H9 (cell line): ENCODE measurements around the gene C11orf21. TPM values are rescaled to one million over a fixed set of nuclear protein-coding genes. Genes with fewer than 3 reads are reported as not detected.
A peak's percentile ranks its signal among the peaks of the same experiment; 100 is the strongest.

Source experiments
- DNase-seq: peaks from one replicate; pipeline ENCODE4 v3.0.0-alpha.2; 2017
- H2AFZ ChIP-seq: one replicate; pipeline ENCODE4 v1.6.1; 2013; ENCODE audit warnings: mild to moderate bottlenecking, low read length, control low read depth, moderate library complexity
- H2AK5ac ChIP-seq: 2 replicates; pipeline ENCODE4 v1.6.1; 2013; ENCODE audit warnings: low read length, control low read depth, mixed read lengths; ENCODE audit not compliant: insufficient read length
- H2BK120ac ChIP-seq: one replicate; pipeline ENCODE4 v1.6.1; 2013; ENCODE audit warnings: low read depth, mild to moderate bottlenecking, low read length, control low read depth, inconsistent platforms; ENCODE audit not compliant: poor library complexity, severe bottlenecking
- H2BK12ac ChIP-seq: 2 replicates; pipeline ENCODE4 v1.6.1; 2013; ENCODE audit warnings: low read length, control low read depth, mixed read lengths, low read depth; ENCODE audit not compliant: insufficient read length
- H2BK15ac ChIP-seq: 2 replicates; pipeline ENCODE4 v1.6.1; 2013; ENCODE audit warnings: low read depth, low read length, control low read depth
- H2BK20ac ChIP-seq: one replicate; pipeline ENCODE4 v1.6.1; 2013; ENCODE audit warnings: low read depth, mild to moderate bottlenecking, low read length, control low read depth, inconsistent platforms; ENCODE audit not compliant: poor library complexity, severe bottlenecking
- H2BK5ac ChIP-seq: 2 replicates; pipeline ENCODE4 v1.6.1; 2013; ENCODE audit warnings: low read length, control low read depth, mixed read lengths; ENCODE audit not compliant: insufficient read length
- H3K14ac ChIP-seq: 2 replicates; pipeline ENCODE4 v1.6.1; 2013; ENCODE audit warnings: low read length, control low read depth; ENCODE audit not compliant: insufficient read depth
- H3K18ac ChIP-seq: 2 replicates; pipeline ENCODE4 v1.6.1; 2013; ENCODE audit warnings: low read depth, mild to moderate bottlenecking, mixed read lengths, low read length, control low read depth; ENCODE audit not compliant: insufficient read length
- H3K23ac ChIP-seq: 2 replicates; pipeline ENCODE4 v1.6.1; 2013; ENCODE audit warnings: low read length, control low read depth, mixed read lengths, low read depth; ENCODE audit not compliant: insufficient read length
- H3K23me2 ChIP-seq: 2 replicates; pipeline ENCODE4 v1.6.1; 2013; ENCODE audit warnings: low read depth, mild to moderate bottlenecking, mixed read lengths, low read length, control low read depth; ENCODE audit not compliant: insufficient read length, poor library complexity, severe bottlenecking
- H3K27ac ChIP-seq: 2 replicates; pipeline ENCODE4 v1.5.1; 2013; ENCODE audit warnings: low read length, control low read depth, mixed read lengths, low read depth; ENCODE audit not compliant: insufficient read length
- H3K27me3 ChIP-seq: 2 replicates; pipeline ENCODE4 v1.6.1; 2013; ENCODE audit warnings: low read length, control low read depth, inconsistent platforms; ENCODE audit not compliant: insufficient read depth
- H3K4ac ChIP-seq: 2 replicates; pipeline ENCODE4 v1.6.1; 2013; ENCODE audit warnings: low read depth, mild to moderate bottlenecking, control low read depth, inconsistent platforms, low read length, moderate library complexity
- H3K4me1 ChIP-seq: 2 replicates; pipeline ENCODE4 v1.6.1; 2013; ENCODE audit warnings: low read length, control low read depth, inconsistent platforms; ENCODE audit not compliant: insufficient read depth
- H3K4me2 ChIP-seq: 2 replicates; pipeline ENCODE4 v1.6.1; 2013; ENCODE audit warnings: low read length, control low read depth, mixed read lengths; ENCODE audit not compliant: insufficient read length, insufficient read depth
- H3K56ac ChIP-seq: 2 replicates; pipeline ENCODE4 v1.6.1; 2013; ENCODE audit warnings: low read depth, mild to moderate bottlenecking, mixed read lengths, low read length, control low read depth; ENCODE audit not compliant: insufficient read length
- H3K79me1 ChIP-seq: 2 replicates; pipeline ENCODE4 v1.6.1; 2013; ENCODE audit warnings: low read depth, mild to moderate bottlenecking, moderate library complexity, low read length, control low read depth, inconsistent platforms; ENCODE audit not compliant: insufficient read depth, poor library complexity, severe bottlenecking
- H3K79me2 ChIP-seq: 2 replicates; pipeline ENCODE4 v1.6.1; 2013; ENCODE audit warnings: low read length, control low read depth, inconsistent platforms; ENCODE audit not compliant: insufficient read depth
- H3K9ac ChIP-seq: 2 replicates; pipeline ENCODE4 v1.6.1; 2013; ENCODE audit warnings: low read length, control low read depth, mixed read lengths; ENCODE audit not compliant: insufficient read length; ENCODE audit errors: extremely low read depth
- H3K9me3 ChIP-seq: one replicate; pipeline ENCODE4 v1.6.1; 2013; ENCODE audit warnings: low read depth, low read length, inconsistent platforms; ENCODE audit not compliant: control insufficient read depth
- H3T11ph ChIP-seq: one replicate; pipeline ENCODE4 v1.6.1; 2013; ENCODE audit warnings: mild to moderate bottlenecking, low read length, control low read depth, inconsistent platforms
- H4K20me1 ChIP-seq: one replicate; pipeline ENCODE4 v1.6.1; 2013; ENCODE audit not compliant: control insufficient read depth, insufficient read length, insufficient read depth
- H4K5ac ChIP-seq: 2 replicates; pipeline ENCODE4 v1.6.1; 2013; ENCODE audit warnings: low read depth, mild to moderate bottlenecking, mixed read lengths, low read length, control low read depth; ENCODE audit not compliant: insufficient read length
- H4K8ac ChIP-seq: replicated peaks from 2 replicates; pipeline ENCODE4 v1.6.1; 2013; ENCODE audit warnings: low read length, control low read depth, mixed read lengths, low read depth; ENCODE audit not compliant: insufficient read length
- H4K91ac ChIP-seq: 2 replicates; pipeline ENCODE4 v1.6.1; 2013; ENCODE audit warnings: low read depth, mild to moderate bottlenecking, moderate library complexity, mixed read lengths, low read length, control low read depth; ENCODE audit not compliant: insufficient read length
- H3K27ac Mint-ChIP-seq, 3 experiments: 2 replicates in 2 of 3; 3 replicates in 1 of 3; pipeline ENCODE4 v1.8.0; 2020 to 2021; ENCODE audit warnings: mixed read lengths in 3 of 3, mild to moderate bottlenecking in 1 of 3, moderate library complexity in 1 of 3
- H3K27me3 Mint-ChIP-seq: 2 replicates; pipeline ENCODE4 v1.8.0; 2021; ENCODE audit warnings: low read depth, mild to moderate bottlenecking, moderate library complexity, mixed read lengths
- H3K36me3 Mint-ChIP-seq, 3 experiments: 2 replicates in 2 of 3; 3 replicates in 1 of 3; pipeline ENCODE4 v1.8.0; 2020 to 2021; ENCODE audit warnings: low read depth in 3 of 3, mixed read lengths in 3 of 3; ENCODE audit not compliant: insufficient read depth in 1 of 3
- H3K4me1 Mint-ChIP-seq, 2 experiments: 2 replicates each; pipeline ENCODE4 v1.8.0; 2020; ENCODE audit warnings: mixed read lengths in 2 of 2
- H3K4me3 Mint-ChIP-seq, 2 experiments: 2 replicates in 1 of 2; 3 replicates in 1 of 2; pipeline ENCODE4 v1.8.0; 2020 to 2021; ENCODE audit warnings: mild to moderate bottlenecking in 2 of 2, mixed read lengths in 2 of 2, moderate library complexity in 1 of 2
- H3K9me3 Mint-ChIP-seq, 2 experiments: 2 replicates in 1 of 2; 3 replicates in 1 of 2; pipeline ENCODE4 v1.8.0; 2020; ENCODE audit warnings: mild to moderate bottlenecking in 2 of 2, mixed read lengths in 2 of 2, moderate library complexity in 1 of 2
- CTCF ChIP-seq: fragments of 200-600 bp; sonication (generic); conservative IDR thresholded peaks from 3 replicates; pipeline ENCODE4 v1.8.0; 2021; ENCODE audit warnings: antibody characterized with exemption, mild to moderate bottlenecking
- WGBS: extraction: QIAGEN DNeasy Blood & Tissue Kit; methylation state at CpG from one replicate; pipeline ENCODE4 v1.1.7; 2013; ENCODE audit warnings: missing lambda C conversion rate, low lambda C conversion rate, mixed read lengths; ENCODE audit not compliant: insufficient read length; ENCODE audit errors: extremely low coverage; 5-methylcytosine and 5-hydroxymethylcytosine counted together
- total RNA-seq: library from RNA; stranded (reverse); gene quantifications from 2 replicates; pipeline ENCODE4 v1.2.1, GENCODE V29; 2021

Gene C11orf21
- total RNA-seq, 1 experiment from 2014 or later, result not detected

- Histone ChIP-seq H3K27me3 (no peaks in the 10 kb centered on the region; the same call in 1 of the 2 replicates), H3K4ac (no peak overlapping the region), H3K9ac (no peak overlapping the region), H2BK12ac (no peak overlapping the region), H2BK20ac (no peak overlapping the region), H3K14ac (no peak overlapping the region), H3K4me2 (no peak overlapping the region), H3K4me1 (no peaks in the 10 kb centered on the region), H4K8ac (no peak overlapping the region), H3K23ac (no peak overlapping the region), H2BK120ac (no peak overlapping the region), H3K9me3 (no peaks in the 10 kb centered on the region), H2BK5ac (no peak overlapping the region), H2AK5ac (no peak overlapping the region), H4K5ac (no peak overlapping the region), H3K23me2 (no peaks in the 10 kb centered on the region), H4K20me1 (no peaks in the 10 kb centered on the region), H2AFZ (no peak overlapping the region), H2BK15ac (no peak overlapping the region), H3K79me2 (no peaks in the 10 kb centered on the region), H3T11ph (no peak overlapping the region), H3K18ac (no peak overlapping the region), H3K79me1 (no peaks in the 10 kb centered on the region), H3K27ac (no peak overlapping the region), H4K91ac (no peak overlapping the region), H3K56ac (no peak overlapping the region)
- no peaks in the 10 kb centered on the region for H3K4me1 Mint-ChIP-seq
- H3K27ac Mint-ChIP-seq, result no peak overlapping the region
- peak; percentile 73 for TF ChIP-seq CTCF
- peaks cover 31% of the 10 kb centered on the region for H3K27me3 Mint-ChIP-seq
- no peaks in the 10 kb centered on the region for H3K36me3 Mint-ChIP-seq
- DNase-seq, result peak; percentile 76
- no peaks in the 10 kb centered on the region for H3K9me3 Mint-ChIP-seq
- WGBS, result no CpG with 5 or more reads among the region's 18 CpGs
- H3K4me3 Mint-ChIP-seq, result no peak overlapping the region
Measured at GRCh38 chr11:2298795-2299761, 2.6 kb downstream of the C11orf21 start.
